GM10266 (cell line): Measurements from ENCODE around the gene CMSS1.

Experiments
- DNase-seq: peaks from one replicate; pipeline ENCODE4 v3.0.0; 2012; ENCODE audit errors: extremely low spot score
- TF ChIP-seq, protein P1 (sequence below): IDR thresholded peaks from 2 replicates; pipeline ENCODE4 v1.5.1; 2012; ENCODE audit warnings: mild to moderate bottlenecking, low read depth; ENCODE audit not compliant: control insufficient read depth, insufficient read depth; ENCODE audit errors: missing control alignments

CMSS1 gene

DNA sequence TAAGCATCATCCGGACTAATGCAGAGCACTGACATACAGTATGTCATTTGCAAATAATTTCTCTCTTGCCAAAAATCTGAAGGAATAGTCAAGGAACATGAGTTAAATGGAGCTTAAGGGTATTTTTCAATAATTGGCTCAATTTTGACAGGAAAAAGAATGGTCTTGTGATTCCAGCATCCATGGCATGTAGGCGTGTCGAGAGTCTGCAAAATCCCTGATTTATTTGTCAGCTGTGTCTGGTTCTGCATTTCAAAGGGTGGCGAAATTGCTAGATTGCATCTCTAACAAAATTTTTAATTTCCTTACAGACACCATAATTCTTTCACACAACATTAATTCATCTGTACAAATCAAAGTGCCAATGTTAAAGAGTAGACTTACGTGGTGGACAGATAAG, 377.7 kb downstream of the CMSS1 start:
- no peak for DNase-seq
- TF ChIP-seq, protein P1, sequence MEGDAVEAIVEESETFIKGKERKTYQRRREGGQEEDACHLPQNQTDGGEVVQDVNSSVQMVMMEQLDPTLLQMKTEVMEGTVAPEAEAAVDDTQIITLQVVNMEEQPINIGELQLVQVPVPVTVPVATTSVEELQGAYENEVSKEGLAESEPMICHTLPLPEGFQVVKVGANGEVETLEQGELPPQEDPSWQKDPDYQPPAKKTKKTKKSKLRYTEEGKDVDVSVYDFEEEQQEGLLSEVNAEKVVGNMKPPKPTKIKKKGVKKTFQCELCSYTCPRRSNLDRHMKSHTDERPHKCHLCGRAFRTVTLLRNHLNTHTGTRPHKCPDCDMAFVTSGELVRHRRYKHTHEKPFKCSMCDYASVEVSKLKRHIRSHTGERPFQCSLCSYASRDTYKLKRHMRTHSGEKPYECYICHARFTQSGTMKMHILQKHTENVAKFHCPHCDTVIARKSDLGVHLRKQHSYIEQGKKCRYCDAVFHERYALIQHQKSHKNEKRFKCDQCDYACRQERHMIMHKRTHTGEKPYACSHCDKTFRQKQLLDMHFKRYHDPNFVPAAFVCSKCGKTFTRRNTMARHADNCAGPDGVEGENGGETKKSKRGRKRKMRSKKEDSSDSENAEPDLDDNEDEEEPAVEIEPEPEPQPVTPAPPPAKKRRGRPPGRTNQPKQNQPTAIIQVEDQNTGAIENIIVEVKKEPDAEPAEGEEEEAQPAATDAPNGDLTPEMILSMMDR: no peak

DNA sequence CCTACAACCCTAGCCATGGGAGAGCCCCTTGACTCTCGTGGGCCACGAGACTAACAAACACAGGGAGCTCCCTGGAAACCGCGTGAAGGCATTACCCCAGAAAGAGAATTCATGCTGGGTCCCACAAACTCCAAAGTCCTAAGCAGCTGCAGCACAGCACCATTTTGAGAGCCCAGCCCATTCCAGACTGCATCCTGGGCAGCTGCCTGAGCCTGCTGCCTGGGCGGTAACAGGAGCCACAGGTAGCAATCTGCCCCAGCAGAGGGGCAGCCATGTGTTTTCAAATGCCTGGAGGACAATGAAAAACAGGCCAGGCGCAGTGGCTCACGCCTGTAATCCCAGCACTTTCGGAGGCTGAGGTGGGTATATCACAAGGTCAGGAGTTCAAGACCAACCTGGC, 380.2 kb downstream of the CMSS1 start:
- DNase-seq: no peak
- TF ChIP-seq, protein P1: no peak

DNA sequence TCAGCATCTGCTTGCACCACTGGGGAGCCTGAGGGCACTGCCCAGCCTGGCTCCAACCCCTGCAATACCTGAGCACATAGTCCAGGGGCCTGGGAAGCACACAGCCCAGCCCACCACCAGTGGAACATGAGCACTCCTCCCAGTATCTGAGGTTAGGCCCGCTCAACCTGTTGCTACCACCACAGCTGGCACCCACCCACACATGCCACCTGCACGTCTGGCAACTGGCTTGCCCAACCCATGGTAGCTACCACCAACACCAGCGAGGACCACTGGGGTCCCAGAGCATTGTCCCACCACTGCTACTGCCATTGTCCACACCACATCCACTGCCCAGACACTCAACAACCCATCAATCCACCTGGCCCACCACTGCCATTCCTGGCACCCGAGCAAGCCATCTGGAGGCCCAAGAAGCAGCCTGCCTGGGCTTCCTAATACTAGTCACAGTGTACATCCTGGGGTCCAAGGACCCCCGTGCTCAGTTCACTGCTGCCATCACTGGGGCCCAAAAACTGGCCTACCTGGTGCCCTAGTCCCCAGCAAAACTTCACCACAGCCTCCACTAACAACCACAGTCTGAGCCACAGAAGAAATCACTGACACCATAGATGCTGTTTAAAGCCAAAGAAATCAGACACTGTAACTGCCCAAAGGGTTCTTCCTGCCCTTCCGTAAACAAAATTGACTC, 381.1 kb downstream of the CMSS1 start:
- DNase-seq: no peak
- TF ChIP-seq, protein P1: no peak

DNA sequence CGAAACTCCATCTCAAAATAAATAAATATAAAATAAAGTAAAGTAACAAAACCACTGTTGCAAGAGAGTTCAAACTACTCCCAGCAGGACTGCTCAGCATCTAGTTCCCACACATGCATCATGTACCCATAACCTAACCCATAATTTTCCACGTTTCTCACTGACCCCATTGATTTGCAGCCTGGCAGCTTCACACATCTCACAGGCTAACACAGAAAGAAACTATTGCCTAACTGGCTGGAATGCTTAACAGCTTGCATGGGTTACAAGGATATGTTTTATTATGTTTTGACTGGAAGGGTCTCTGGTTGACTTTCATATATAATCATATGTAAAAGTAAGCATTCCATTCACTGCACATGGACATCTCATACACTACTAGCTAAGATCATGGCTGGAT, 387.5 kb downstream of the CMSS1 start:
- no peak for DNase-seq
- TF ChIP-seq, protein P1: no peak

DNA sequence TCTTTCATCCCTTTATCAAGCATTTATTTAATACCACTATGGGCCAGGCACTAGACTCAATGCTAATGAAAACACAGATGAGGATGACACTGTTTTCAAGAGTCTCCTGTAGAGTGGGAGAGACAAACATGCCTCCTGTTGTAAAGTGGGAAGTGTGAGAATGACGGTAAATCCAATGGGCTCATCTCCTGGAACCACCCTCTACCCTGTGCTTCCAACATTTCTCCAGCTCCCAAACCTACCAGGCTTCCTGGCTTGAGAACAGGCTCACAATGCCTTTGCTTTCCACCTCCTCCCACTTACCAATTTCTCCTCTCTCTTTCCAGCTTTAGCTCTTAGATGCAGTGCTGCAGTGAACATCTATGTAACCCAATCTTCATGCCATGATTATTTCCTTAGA, 389.0 kb downstream of the CMSS1 start:
- TF ChIP-seq, protein P1: no peak
- DNase-seq: no peak

DNA sequence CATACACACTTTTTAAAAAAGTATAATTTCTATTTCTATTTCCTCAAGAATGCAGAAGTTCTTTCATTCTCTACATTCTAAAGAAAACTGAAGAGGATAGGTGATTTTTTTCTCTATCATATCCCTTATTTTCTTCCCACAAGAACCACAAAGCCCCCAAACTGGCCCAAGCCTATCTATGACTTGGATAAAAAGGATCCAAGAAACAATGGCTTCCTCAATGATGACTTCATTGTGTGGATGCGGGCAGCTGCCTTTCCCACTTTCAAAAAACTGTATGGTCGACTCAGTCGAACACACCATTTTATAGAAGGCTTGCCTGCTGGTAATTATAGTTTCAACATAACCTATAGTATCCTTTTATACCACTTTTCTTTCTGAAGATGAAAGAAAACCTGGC, 390.2 kb downstream of the CMSS1 start:
- TF ChIP-seq, protein P1: no peak
- no peak for DNase-seq

DNA sequence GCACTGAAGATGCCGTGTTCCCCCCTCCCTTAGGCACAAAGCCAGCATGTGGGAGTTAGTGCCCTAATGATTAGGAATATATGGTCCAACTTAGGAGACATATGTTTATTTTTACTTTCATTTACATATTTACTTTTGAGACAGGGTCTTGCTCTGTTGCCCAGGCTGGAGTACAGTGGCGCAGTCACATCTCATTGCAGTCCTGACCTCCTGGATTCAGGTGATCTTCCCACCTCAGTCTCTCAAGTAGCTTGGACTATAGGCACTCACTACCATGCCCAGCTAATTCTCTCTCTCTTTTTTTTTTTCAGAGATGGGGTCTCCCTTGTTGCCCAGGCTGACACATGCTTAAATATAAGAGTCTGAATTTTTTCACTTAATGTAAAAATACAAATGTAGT, 391.5 kb downstream of the CMSS1 start:
- DNase-seq: no peak
- TF ChIP-seq, protein P1: no peak
